OCI-M1 (cell line): Measurements from ENCODE around the gene FARP2.

ENCODE experiments used
- DNase-seq: peaks from one replicate; lab custom pipeline; 2025; lab: John Stamatoyannopoulos, UW

The FARP2 gene

GRCh38 chr2:241534293-241534692, 178.2 kb downstream of the FARP2 start:
- no peak for DNase-seq

GRCh38 chr2:241534701-241535375, 178.8 kb downstream of the FARP2 start:
- no peak for DNase-seq

GRCh38 chr2:241535871-241536655, 180.0 kb downstream of the FARP2 start:
- DNase-seq = no peak

GRCh38 chr2:241538838-241539615, 182.9 kb downstream of the FARP2 start:
- DNase-seq = no peak

GRCh38 chr2:241539616-241540374, 183.7 kb downstream of the FARP2 start:
- no peak for DNase-seq

- DNase-seq = no peak
Observed at GRCh38 chr2:241540401-241540770, 184.3 kb downstream of the FARP2 start.

GRCh38 chr2:241540771-241541561, 184.9 kb downstream of the FARP2 start:
- DNase-seq = peak; percentile 38

GRCh38 chr2:241541564-241542277, 185.6 kb downstream of the FARP2 start:
- no peak for DNase-seq

GRCh38 chr2:241542278-241542605, 186.2 kb downstream of the FARP2 start:
- DNase-seq = no peak
